Lower lobe of right lung (tissue), 2 donors: ENCODE data around the gene RCAN3. TPM values are rescaled to one million over a fixed set of nuclear protein-coding genes. Genes with fewer than 3 reads are reported as not detected.
A peak's percentile ranks its signal among the peaks of the same experiment; 100 is the strongest.
"Not testable (repeated sequence)": the region's sequence is repeated elsewhere in the genome, so short reads cannot be mapped to it uniquely, and the experiment has no call there.

ENCODE experiments used
- ATAC-seq, 2 donors: fragments of 200-7000 bp; cut with Tn5 transposase; one replicate each; pipeline ENCODE4 v1.9.1; 2020 to 2022; ENCODE audit warnings: mild to moderate bottlenecking in 2 of 2, moderate library complexity in 2 of 2
- DNase-seq: peaks from one replicate; pipeline ENCODE4 v3.0.0-alpha.2; 2020
- H3K27ac ChIP-seq: fragments of 200-600 bp; one replicate; pipeline ENCODE4 v1.8.0; 2022
- H3K27me3 ChIP-seq: fragments of 200-600 bp; one replicate; pipeline ENCODE4 v1.8.0; 2022; ENCODE audit warnings: low read depth
- H3K36me3 ChIP-seq: fragments of 200-600 bp; one replicate; pipeline ENCODE4 v1.8.0; 2022; ENCODE audit warnings: mild to moderate bottlenecking
- H3K4me1 ChIP-seq: fragments of 200-600 bp; one replicate; pipeline ENCODE4 v1.8.0; 2022
- H3K4me3 ChIP-seq: fragments of 200-600 bp; one replicate; pipeline ENCODE4 v1.8.0; 2022; ENCODE audit warnings: mild to moderate bottlenecking
- H3K9me3 ChIP-seq: fragments of 200-600 bp; one replicate; pipeline ENCODE4 v1.8.0; 2022
- CTCF ChIP-seq: fragments of 200-600 bp; IDR thresholded peaks from one replicate; pipeline ENCODE4 v1.8.0; 2022; ENCODE audit warnings: antibody characterized with exemption, mild to moderate bottlenecking
- intact Hi-C: fragments of 100-400 bp; cut with DNase I; formaldehyde crosslinking; loops from one replicate; pipeline ENCODE4 v1.11.0; 2022
- total RNA-seq: library from RNA; stranded (reverse); fragmentation: NEBNext Ultra II Directional; extraction: Animal tissue kit (Norgen Biotek cat#: 25700); gene quantifications from one replicate; pipeline ENCODE4 v1.2.1, GENCODE V29; 2021
- donor health status: DM: no; HTN: yes; CAD: no; lungs with severe emphysema.

RCAN3 gene
- total RNA-seq, 1 donor from 2014 or later = 16.7 TPM

GRCh38 chr1:24506691-24507381 is 4.2 kb downstream of the RCAN3 start:
- DNase-seq (no peak), ATAC-seq (no peak)
- H3K9me3 ChIP-seq = no peaks in the 10 kb centered on the region
- intact Hi-C loops = no loop called here
- H3K27ac ChIP-seq = no peak overlapping the region
- H3K4me1 ChIP-seq = peaks cover 17% of the 10 kb centered on the region
- H3K27me3 ChIP-seq = no peaks in the 10 kb centered on the region
- no peaks in the 10 kb centered on the region for H3K36me3 ChIP-seq
- no peak for TF ChIP-seq CTCF
- no peak overlapping the region for H3K4me3 ChIP-seq

GRCh38 chr1:24507405-24507804 is 4.8 kb downstream of the RCAN3 start:
- Histone ChIP-seq H3K9me3 (no peaks in the 10 kb centered on the region), H3K4me3 (no peak overlapping the region), H3K4me1 (peaks cover 12% of the 10 kb centered on the region), H3K27ac (no peak overlapping the region), H3K27me3 (no peaks in the 10 kb centered on the region), H3K36me3 (no peaks in the 10 kb centered on the region)
- intact Hi-C loops = no loop called here
- ATAC-seq = no peak
- TF ChIP-seq CTCF = no peak
- no peak for DNase-seq

GRCh38 chr1:24508911-24509310 is 6.3 kb downstream of the RCAN3 start:
- intact Hi-C loops = no loop called here
- no peak overlapping the region for H3K27ac ChIP-seq
- no peak for DNase-seq

GRCh38 chr1:24513706-24514105 is 11.1 kb downstream of the RCAN3 start:
- DNase-seq (no peak), ATAC-seq (no peak)
- no peak for TF ChIP-seq CTCF
- H3K27ac ChIP-seq = no peak overlapping the region
- intact Hi-C loops = no loop called here
- peaks cover 8% of the 10 kb centered on the region for H3K36me3 ChIP-seq
- no peaks in the 10 kb centered on the region for H3K4me1 ChIP-seq
- no peaks in the 10 kb centered on the region for H3K27me3 ChIP-seq
- no peaks in the 10 kb centered on the region for H3K9me3 ChIP-seq
- H3K4me3 ChIP-seq = no peak overlapping the region

More at GRCh38 chr1:24508911-24509310, 6.3 kb downstream of the RCAN3 start:
- ATAC-seq = no peak
- no peaks in the 10 kb centered on the region for H3K9me3 ChIP-seq
- peaks cover 5% of the 10 kb centered on the region for H3K4me1 ChIP-seq
- H3K36me3 ChIP-seq = no peaks in the 10 kb centered on the region
- H3K4me3 ChIP-seq = no peak overlapping the region
- no peak for TF ChIP-seq CTCF
- H3K27me3 ChIP-seq = no peaks in the 10 kb centered on the region

- H3K4me3 ChIP-seq = no peak overlapping the region
- DNase-seq = no peak
- intact Hi-C loops = no loop called here
- H3K4me1 ChIP-seq = no peaks in the 10 kb centered on the region
- no peak overlapping the region for H3K27ac ChIP-seq
- H3K9me3 ChIP-seq = no peaks in the 10 kb centered on the region
- no peaks in the 10 kb centered on the region for H3K27me3 ChIP-seq
- ATAC-seq = no peak
- peaks cover 12% of the 10 kb centered on the region for H3K36me3 ChIP-seq
- TF ChIP-seq CTCF = no peak
Observed at GRCh38 chr1:24514946-24515345, 12.3 kb downstream of the RCAN3 start.

GRCh38 chr1:24515671-24516209 is 13.1 kb downstream of the RCAN3 start:
- DNase-seq, H3K27ac ChIP-seq, H3K4me3 ChIP-seq, H3K27me3 ChIP-seq, H3K4me1 ChIP-seq, intact Hi-C loops, H3K9me3 ChIP-seq: not testable (repeated sequence)
- H3K36me3 ChIP-seq = peaks cover 12% of the 10 kb centered on the region
- ATAC-seq = peak; percentile 53 to 62
